Fibroblast of the aortic adventitia (primary cell): ENCODE data around the gene DCUN1D1. TPM values are rescaled to one million over a fixed set of nuclear protein-coding genes. Genes with fewer than 3 reads are reported as not detected.

Experiments
- DNase-seq: peaks from one replicate; pipeline ENCODE4 v3.0.0-alpha.2; 2010; ENCODE audit warnings: low read depth
- H3K4me3 ChIP-seq: 2 replicates; pipeline ENCODE4 v1.5.1; 2011; ENCODE audit warnings: low read depth, mild to moderate bottlenecking, control low read depth, low read length, moderate library complexity
- total RNA-seq: library from RNA; depleted of rRNA; stranded (reverse); fragments of >200 nt; gene quantifications from 2 replicates; pipeline ENCODE4 v1.2.3, GENCODE V29; 2012; ENCODE audit warnings: low replicate concordance
- TF ChIP-seq, protein P1 (sequence below): IDR thresholded peaks from 2 replicates; pipeline ENCODE4 v1.5.1; 2011; ENCODE audit warnings: mild to moderate bottlenecking, low read length, control low read depth, inconsistent platforms; ENCODE audit not compliant: insufficient read depth

Gene DCUN1D1
- total RNA-seq, 1 donor: 49.5 TPM

DNA sequence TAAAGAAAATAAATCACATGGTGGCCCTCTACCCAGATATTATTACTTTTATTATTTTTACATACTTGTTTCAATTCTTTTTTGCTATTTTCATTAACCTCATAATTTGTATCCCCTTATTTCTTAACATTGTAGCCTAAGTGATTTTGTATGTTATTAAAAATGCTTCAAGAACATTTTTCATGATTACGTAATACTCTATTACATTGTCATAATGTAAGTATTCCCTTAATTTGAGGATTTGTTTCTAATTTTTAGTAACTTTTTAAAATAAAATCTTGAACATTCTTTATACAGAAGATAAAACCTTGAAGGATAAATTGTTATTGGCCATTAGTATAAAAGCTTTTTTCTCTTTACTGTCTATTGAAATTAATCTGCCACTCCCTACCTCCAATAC, 89.0 kb downstream of the DCUN1D1 start:
- no peak for DNase-seq
- H3K4me3 ChIP-seq: no peak overlapping the region
- TF ChIP-seq, protein P1, sequence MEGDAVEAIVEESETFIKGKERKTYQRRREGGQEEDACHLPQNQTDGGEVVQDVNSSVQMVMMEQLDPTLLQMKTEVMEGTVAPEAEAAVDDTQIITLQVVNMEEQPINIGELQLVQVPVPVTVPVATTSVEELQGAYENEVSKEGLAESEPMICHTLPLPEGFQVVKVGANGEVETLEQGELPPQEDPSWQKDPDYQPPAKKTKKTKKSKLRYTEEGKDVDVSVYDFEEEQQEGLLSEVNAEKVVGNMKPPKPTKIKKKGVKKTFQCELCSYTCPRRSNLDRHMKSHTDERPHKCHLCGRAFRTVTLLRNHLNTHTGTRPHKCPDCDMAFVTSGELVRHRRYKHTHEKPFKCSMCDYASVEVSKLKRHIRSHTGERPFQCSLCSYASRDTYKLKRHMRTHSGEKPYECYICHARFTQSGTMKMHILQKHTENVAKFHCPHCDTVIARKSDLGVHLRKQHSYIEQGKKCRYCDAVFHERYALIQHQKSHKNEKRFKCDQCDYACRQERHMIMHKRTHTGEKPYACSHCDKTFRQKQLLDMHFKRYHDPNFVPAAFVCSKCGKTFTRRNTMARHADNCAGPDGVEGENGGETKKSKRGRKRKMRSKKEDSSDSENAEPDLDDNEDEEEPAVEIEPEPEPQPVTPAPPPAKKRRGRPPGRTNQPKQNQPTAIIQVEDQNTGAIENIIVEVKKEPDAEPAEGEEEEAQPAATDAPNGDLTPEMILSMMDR: no peak

DNA sequence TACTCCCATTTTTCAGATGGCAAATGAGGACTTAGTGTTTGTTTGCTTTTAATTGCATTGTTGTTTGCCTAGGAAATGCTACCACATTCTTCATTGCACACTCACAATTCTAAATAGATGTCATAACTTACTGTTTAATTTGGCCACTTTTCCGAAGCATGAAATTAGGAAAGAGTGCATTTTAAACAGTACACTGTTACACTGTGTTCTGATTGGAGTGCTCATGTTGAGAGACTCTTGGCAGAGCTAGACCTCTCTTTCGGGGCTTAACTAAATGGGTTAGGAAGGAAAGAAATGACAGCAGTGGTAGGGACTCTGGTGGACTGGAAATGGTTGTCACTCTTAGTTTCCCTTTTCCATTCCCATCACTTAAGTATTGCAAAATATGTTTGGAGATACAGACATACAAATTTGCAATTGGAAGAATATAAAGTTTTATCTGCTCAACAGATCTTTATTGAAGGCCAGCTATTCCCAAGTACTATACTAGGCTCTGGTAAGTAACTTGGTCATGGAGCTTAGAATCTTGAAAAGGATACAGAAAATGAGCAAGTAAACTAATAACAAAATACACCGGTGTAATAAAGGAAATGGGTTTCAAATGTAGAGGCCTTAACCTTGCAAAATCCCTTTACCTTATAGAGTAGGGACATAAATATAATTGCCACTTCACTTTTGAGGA, 90.2 kb downstream of the DCUN1D1 start:
- TF ChIP-seq, protein P1: no peak
- no peak for DNase-seq
- H3K4me3 ChIP-seq: no peak overlapping the region

Other genes with a start within 250 kb of the DCUN1D1 start
- gene ATP11B, start 187.0 kb downstream of the DCUN1D1 start, total RNA-seq: 61.7 and 66.4 TPM in 2 replicates
- 23.7 and 38.2 TPM in 2 replicates for gene MCCC1, start 119.0 kb upstream of the DCUN1D1 start, total RNA-seq
- gene LAMP3, start 182.2 kb upstream of the DCUN1D1 start, total RNA-seq: 0.08 and 0.36 TPM in 2 replicates